Articular chondrocyte of knee joint (primary cell): Measurements from ENCODE around the gene CLNS1A. TPM values are rescaled to one million over a fixed set of nuclear protein-coding genes. Genes with fewer than 3 reads are reported as not detected.

Experiments used
- small RNA-seq: library from RNA; depleted of rRNA; stranded (forward); fragments of <200 nt; gene quantifications from one replicate; pipeline ENCODE3, GENCODE V24; 2012
- total RNA-seq: library from RNA; depleted of rRNA; stranded (reverse); fragments of >200 nt; gene quantifications from 2 replicates; pipeline ENCODE4 v1.2.3, GENCODE V29; 2012

Gene CLNS1A
- 109 and 116 TPM in 2 replicates for total RNA-seq

GRCh38 chr11:77637345-77638165 lies at the start of gene CLNS1A:
Gene CLNS1A (minus strand): TSS chr11:77637794. CDS start chr11:77637714, 80 bp downstream.

GRCh38 chr11:77589521-77590193 lies 47.9 kb downstream of the CLNS1A start, which contains the start of gene AQP11:
Gene AQP11 (plus strand): TSS chr11:77589953. CDS start chr11:77589993, 40 bp downstream.

Small RNA genes lying within 50 kb of the gene (small RNA-seq; reads per million reads assigned to genes)
- not detected for gene RNU7-59P

Other genes with a start within 250 kb of the CLNS1A start
- 29.3 and 35.1 TPM in 2 replicates for gene PAK1, start 163.7 kb downstream of the CLNS1A start, total RNA-seq
- gene AQP11, start 47.8 kb downstream of the CLNS1A start, total RNA-seq = 0.78 and 1.2 TPM in 2 replicates
- 38.6 and 41.4 TPM in 2 replicates for gene RSF1, start 182.9 kb upstream of the CLNS1A start, total RNA-seq
- gene AAMDC, start 183.3 kb upstream of the CLNS1A start, total RNA-seq = 18.2 and 20.0 TPM in 2 replicates